Measurements from ENCODE around the gene PRSS12.
"Not testable (repeated sequence)": the region's sequence is repeated elsewhere in the genome, so short reads cannot be mapped to it uniquely, and the experiment has no call there.

The PRSS12 gene

DNA sequence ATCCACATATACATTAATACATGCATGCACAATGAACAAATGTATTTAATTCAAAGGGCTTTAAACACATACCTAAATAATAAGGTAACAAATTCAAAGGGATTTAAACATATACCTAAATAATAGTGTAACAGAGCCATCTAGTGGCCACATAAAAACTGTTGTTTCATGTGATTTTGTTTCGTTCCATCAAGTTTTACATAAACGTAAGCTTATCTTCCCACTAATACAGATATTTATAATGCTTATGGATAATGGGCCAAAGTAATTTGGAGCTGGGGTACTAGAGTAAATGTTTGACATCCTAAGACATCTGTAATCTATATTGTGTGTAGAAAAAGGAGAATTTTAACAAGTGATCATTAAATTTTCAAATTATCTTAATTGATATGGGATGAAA is 82.3 kb downstream of the PRSS12 start:
- DNase-seq, result no peak

DNA sequence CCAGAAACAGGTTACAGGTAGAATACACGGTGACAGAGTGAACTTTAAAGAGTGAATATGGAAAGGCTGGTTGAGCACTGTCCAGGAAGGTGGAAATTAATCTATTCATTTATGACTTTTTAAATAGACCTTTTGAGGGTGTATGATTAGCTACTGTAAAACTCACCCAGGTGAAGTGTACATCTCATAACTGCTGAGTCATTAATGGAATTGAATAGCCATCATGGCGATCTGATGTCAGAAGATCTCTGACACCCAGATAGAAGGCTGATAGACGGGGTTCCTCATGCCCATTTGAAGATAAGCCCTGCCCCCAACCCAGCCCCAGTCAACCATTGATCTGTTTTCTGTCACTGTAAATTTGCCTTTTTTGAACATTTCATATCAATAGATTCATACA is 84.0 kb downstream of the PRSS12 start:
- DNase-seq, result no peak

DNA sequence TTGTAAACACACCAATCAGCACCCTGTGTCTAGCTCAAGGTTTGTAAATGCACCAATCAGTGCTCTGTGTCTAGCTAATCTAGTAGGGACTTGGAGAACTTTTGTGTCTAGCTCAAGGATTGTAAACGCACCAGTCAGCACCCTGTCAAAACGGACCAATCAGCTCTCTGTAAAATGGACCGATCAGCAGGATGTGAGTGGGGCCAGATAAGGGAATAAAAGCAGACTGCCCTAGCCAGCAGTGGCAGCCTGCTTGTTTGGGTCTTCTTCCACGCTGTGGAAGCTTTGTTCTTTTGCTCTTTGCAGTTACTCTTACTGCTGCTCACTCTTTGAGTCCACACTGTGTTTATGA is 86.7 kb downstream of the PRSS12 start:
- not testable (repeated sequence) for DNase-seq

DNA sequence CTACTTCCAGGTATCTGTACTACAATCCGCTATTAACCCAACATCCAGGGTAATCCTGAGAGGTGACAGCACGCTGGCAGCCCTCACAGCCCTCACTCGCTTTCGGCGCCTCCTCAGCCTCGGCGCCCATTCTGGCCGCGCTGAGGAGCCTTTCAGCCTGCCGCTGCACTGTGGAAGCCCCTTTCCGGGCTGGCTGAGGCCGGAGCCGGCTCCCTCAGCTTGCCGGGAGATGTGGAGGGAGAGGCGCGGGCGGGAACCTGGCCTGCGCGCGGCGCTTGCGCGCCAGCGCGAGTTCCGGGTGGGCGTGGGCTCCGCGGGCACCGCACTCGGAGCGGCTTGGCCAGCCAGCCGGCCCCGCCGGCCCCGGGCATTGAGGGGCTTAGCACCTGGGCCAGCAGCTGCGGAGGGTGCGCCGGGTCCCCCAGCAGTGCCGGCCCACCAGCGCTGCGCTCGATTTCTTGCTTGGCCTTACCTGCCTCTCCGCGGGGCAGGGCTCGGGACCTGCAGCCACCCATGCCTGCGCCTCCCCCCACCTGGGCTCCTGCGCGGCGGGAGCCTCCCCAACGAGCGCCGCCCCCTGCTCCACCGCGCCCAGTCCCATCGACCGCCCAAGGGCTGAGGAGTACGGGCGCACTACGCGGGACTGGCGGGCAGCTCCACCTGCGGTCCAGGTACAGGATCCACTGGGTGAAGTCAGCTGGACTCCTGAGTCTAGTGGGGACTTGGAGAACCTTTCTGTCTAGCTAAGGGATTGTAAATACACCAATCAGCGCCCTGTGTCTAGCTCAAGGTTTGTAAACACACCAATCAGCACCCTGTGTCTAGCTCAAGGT is 87.3 kb downstream of the PRSS12 start:
- DNase-seq, result no peak

DNA sequence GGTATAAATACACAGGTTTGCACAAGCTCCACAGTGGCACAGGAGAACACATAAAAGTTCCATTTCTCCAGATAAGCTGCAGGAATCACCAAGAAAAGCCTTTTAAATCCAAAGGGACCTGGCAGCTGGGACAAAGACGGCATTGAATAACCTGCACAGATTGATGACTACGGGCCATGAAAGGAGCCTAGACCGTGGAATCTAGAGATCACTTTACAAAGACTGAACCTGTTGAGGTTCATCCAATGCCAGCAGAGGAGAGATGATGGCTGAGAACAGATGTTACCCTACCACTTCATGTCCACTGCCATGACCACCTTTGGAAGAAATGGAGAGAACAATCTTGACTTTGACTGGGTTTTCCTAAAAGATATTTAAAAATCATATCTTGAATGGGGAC is 88.7 kb downstream of the PRSS12 start:
- DNase-seq, result no peak

DNA sequence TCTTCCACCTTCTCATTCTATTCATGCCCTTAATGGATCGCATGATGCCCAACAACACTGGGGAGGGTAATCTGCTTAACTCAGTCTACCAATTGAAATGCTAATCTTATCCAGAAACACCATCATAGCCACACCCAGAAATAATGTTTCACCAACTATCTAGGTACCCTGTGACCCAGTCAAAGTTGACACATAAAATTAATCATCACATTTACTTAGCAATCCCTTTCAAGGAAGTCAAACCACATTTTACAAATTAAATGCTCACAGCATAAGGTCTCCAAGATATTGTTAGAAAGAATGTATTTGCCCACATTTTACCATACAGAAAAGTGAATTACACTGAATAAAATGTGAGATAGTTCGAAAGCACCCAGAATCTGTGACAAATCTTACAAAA is 92.5 kb downstream of the PRSS12 start:
- DNase-seq, result no peak

DNA sequence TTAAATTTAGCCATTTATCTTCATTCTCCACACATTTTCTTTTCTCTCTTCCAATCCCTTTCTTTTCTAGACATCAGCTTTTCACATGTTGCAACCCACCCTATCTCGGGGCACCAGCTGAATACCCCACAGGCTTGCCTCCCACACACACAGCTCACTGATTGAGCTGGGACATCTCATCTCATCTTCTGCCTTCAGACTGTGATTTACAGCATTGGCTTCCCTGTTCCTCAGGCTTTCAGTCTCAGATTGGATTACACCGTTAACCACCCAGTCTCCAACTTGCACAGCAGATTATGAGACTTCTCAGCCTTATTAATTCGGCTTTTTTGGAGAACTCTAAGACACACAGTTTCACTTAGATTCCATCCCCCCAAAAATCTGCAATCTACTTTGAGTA is 93.7 kb downstream of the PRSS12 start:
- no peak for DNase-seq

DNA sequence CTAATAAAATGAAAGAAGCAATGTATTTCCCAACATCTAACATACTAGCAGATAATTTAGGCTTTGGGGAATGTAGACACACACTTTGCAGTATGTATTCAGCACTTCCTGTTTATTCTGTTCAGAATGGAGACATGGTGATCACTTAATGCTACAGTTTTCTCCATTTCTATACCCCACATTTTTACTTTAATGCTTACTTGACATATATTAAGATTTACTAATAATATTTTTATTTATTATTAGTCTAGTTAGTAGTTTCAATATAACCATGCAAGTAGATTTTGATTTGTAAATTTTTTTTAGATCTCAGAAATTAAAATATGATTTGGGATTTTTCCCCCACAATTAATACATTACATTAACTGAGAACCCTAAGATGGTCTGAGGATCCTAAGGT is 98.4 kb downstream of the PRSS12 start:
- DNase-seq, result no peak

DNA sequence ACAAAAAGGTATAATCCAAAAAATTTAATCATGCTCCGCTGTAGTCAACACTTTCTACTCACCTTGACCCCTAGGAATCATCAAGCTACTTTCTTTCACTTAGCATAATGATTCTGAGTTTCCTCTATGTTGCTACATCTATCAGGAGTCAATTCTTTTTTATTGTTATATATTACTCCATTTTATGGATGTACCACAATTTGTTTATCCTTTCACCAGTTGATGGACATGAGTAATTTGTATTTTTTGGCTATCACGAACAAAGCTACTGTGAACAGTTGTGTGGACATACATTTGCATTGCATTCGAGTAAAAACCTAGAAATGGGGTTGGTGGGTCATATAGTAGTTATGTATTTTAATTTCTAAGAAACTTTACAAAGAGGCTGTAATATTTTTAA is 102.9 kb downstream of the PRSS12 start:
- no peak for DNase-seq

DNA sequence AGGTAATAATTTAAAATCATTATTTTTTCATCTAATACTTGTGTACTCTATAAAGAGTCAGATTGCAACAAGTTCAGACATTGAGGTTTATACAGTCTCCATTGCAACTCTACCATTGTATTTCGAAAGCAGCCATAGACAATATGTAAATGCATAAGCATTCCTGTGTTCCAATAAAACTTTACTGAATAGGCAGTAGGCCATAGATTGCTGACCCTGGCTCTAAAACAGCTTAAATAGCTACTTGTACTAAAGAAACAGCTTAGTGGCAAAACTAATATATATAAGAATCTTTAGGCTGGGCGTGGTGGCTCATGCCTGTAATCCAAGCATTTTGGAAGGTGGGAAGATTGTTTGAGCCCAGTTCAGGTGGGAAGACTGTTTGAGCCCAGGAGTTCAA is 115.3 kb downstream of the PRSS12 start:
- DNase-seq, result no peak

DNA sequence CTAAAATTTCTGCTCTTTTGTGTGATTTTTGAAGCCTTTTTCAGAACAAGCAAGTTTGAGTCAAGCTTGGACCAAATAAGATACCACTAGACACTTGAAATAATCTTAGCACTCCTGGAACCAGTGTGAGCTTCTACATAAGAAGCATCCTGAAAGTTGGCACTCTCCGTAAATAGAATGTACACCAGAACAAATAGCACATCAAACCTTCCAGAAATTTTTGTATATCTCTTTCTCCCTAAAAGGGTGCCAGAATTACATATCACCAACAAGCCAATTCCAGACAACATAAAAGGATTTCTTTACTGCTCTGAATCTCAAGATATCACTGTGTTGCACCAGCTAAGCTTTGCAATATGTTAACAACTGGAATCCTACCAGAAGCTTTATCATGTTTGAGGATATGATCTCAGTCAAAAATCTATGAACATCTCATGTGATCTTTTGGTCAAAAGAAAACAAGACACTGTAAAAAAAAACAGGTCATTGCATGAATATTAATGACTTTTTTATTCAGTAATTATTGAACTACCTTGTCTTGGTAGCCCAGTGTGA is 117.2 kb downstream of the PRSS12 start:
- no peak for DNase-seq

Measured in activated CD4-positive, alpha-beta T cell treated with anti-CD3 and anti-CD28 coated beads, Interleukin-2, amount 50 U/mL, for 1 hour (primary cell).